HG02642 (cell line): ENCODE data around the gene KLF8.
A peak's percentile ranks its signal among the peaks of the same experiment; 100 is the strongest.
"Not testable (repeated sequence)": the region's sequence is repeated elsewhere in the genome, so short reads cannot be mapped to it uniquely, and the experiment has no call there.

Experiments
- ATAC-seq: cut with Tn5 transposase; IDR thresholded peaks from one replicate; pipeline ENCODE4 v1.9.1; 2021; ENCODE audit warnings: mild to moderate bottlenecking; ENCODE audit not compliant: unreplicated experiment, poor library complexity

Gene KLF8

GRCh38 chrX:56232221-56233082, at the start of gene KLF8:
TSS of gene KLF8 (plus strand) at chrX:56232356. CDS start at chrX:56233335, 979 bp downstream.
- ATAC-seq = peak; percentile 75

- ATAC-seq = not testable (repeated sequence)
Observed at GRCh38 chrX:56206945-56207344, 25.2 kb upstream of the KLF8 start.

DNA sequence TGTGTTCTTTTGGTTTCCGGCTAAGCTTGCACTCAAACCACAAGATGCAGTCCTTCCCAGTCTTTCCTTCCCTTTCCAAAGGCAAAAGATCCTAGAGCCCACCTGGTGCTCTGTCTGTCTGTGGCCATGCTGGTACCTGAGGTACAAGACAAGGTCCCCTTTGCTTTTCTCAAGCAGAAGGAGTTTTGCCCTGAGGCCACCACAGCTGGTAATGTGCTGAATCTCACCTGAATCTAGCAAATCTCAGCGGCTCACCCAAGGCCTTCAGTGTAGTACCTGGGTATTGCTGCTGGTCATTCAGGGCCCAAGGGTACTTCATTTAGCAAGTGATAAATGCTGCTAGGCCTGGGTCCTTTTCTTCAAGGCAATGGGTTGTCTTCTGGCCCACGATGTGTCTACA, 20.5 kb upstream of the KLF8 start:
- no peak for ATAC-seq

- ATAC-seq = no peak
Observed at GRCh38 chrX:56216332-56216731, 15.8 kb upstream of the KLF8 start.

GRCh38 chrX:56219700-56220099, 12.5 kb upstream of the KLF8 start:
- ATAC-seq = no peak

GRCh38 chrX:56221101-56221500, 11.1 kb upstream of the KLF8 start:
- no peak for ATAC-seq

DNA sequence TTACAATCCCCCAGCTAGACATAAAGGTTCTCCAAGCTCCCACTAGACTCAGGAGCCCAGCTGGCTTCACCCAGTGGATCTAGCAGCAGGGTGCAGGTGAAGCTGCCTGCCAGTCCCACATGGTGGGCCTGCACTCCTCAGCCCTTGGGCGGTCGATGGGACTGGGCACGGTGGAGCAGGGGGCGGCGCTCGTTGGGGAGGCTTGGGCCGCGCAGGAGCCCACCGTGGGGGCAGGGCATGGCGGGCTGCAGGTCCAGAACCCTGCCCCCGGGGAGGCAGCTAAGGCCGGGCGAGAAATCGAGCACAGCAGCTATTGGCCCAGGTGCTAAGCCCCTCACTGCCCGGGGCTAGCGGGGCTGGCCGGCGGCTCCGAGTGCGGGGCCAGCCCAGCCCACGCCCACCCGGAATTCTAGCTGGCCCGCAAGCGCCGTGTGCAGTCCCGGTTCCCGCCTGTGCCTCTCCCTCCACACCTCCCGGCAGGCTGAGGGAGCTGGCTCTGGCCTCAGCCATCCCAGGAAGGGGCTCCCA, 9.6 kb upstream of the KLF8 start:
- no peak for ATAC-seq

- ATAC-seq = no peak
Observed at GRCh38 chrX:56226980-56227379, 5.2 kb upstream of the KLF8 start.

GRCh38 chrX:56228914-56229313, 3.2 kb upstream of the KLF8 start:
- ATAC-seq = no peak

- no peak for ATAC-seq
Observed at GRCh38 chrX:56231537-56232090, 542 bp upstream of the KLF8 start.

- no peak for ATAC-seq
Observed at GRCh38 chrX:56233100-56233499, 944 bp downstream of the KLF8 start.

- peak; percentile 93 for ATAC-seq
Observed at GRCh38 chrX:56233682-56234081, 1.5 kb downstream of the KLF8 start.

DNA sequence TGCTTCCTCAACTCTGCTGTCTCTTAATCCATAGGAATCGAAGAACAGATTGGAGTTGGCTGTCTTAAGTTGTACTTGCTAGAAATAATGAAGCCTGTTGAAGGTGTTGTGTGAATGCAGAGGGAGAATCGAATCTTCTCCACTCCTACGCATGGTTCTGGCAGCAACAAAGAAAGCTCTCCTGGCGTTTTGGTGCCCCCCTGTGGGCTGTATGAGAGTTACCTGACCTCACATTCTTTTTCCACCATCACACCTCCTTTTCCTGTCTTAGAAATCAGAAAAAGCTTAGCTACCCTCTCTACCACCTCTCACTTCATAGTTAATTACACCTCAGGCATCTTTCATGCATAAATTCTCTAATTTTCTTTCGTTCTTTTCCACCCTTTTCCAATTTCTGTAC, 16.3 kb downstream of the KLF8 start:
- peak; percentile 74 for ATAC-seq

GRCh38 chrX:56253832-56254703, 21.9 kb downstream of the KLF8 start:
- no peak for ATAC-seq

- ATAC-seq = peak; percentile 83
Observed at GRCh38 chrX:56268888-56269287, 36.7 kb downstream of the KLF8 start.

DNA sequence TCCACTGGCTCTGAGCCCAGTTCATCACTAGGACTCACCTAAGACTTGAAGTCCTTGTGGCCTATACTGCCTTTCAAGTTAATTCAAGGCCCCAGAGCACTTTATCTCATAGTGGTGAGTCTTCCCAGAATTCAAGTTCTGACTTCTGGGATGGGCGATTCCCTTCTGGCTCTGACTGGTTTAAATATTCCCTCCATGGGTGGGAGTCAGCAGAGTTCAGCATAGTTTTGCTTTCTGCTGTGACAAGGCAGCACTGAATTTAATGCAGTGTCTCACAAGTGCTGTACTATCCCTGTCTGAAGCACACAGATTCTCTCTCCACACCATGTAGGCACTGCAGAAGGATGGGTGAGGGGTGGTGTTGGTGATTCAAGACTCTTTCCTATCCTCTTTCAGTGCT, 46.5 kb downstream of the KLF8 start:
- ATAC-seq = no peak

GRCh38 chrX:56279863-56280262, 47.7 kb downstream of the KLF8 start:
- no peak for ATAC-seq

DNA sequence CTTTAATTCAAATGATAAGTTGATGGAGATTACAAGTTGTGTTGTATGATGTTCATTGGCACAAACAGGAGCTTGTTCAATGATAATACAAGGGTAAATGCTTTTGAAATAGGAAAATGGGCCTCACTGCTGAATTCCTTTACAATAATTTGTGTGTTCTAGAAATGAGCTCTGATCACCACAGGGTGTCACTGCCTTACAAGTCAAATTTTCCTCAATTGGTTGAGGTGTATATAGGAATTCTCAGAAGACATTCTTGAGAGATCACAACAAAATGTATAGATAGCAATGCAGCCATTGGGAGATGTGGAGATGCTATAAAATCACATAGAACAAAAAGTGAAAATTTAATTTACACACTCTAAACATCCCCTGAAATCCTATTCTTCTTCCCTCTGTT, 49.6 kb downstream of the KLF8 start:
- ATAC-seq = no peak

DNA sequence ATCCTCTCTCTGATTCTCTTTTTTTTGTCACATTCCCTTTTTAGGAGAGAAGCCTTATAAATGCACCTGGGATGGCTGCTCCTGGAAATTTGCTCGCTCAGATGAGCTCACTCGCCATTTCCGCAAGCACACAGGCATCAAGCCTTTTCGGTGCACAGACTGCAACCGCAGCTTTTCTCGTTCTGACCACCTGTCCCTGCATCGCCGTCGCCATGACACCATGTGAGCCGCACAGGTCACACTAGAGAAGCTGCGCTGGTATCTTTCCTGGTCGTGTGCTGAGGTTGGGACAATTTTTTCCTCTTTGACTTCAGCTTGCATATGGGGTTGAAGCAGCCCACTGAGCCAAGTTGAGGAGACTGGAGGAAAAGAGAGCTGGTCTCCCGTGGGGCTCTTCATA, 52.1 kb downstream of the KLF8 start:
- ATAC-seq = no peak

DNA sequence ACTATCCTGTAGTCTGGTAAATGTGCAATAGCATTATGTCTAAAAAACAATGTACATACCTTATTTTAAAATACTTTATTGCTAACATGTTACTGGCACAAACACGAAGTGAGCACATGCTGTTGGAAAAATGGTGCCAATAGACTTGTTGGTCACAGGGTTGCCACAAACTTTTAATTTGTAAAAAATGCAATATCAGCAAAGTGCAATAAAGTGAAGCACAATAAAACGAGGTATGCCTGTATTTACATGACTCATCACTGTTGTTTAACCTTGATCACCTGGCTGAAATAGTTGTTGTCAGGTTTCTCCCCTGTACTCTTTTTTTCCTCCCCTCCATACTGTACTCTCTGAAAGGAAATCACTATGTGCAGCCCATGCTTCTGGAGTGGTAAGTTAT, 56.5 kb downstream of the KLF8 start:
- no peak for ATAC-seq

DNA sequence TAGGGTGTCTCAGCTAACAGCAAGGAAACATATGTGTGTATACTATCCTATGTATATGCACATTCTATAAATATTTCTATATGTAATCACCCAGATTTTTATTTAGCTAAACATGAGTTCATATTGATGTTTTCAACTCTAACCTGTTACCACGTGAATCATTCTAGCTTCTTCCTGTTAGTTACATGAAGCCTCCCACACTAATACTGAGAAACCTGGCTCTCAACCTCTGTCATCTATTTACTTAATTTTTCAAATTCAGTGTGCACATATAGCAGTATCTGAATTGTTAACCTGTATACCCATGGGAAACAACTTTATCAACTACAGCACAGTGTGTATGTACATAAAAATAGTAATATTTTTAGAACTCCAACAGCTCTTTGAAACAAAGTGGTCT, 57.3 kb downstream of the KLF8 start:
- no peak for ATAC-seq
